ENCODE data around the gene RBSN.

DNA sequence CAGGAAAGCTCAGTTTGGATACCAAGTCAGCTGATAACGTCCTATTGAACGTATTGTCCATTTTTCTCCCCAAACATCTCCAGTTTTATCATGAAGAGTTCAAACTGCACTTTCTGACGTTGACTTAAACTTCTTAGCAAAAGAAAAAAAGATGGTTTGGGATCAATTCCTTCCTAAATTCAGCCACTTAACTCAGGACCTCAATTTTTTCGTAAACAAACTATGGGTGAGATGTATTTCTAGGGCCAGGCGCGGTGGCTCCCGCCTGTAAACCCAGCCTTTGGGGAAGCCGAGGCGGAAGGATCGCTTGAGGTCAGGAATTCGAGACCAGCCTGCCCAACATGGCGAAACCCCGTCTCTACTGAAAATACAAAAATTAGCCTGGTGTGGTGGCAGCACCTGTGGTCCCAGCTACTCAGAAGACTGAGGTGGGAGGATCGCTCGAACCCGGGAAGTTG lies 33.4 kb downstream of the RBSN start:
- TF ChIP-seq, protein P1, sequence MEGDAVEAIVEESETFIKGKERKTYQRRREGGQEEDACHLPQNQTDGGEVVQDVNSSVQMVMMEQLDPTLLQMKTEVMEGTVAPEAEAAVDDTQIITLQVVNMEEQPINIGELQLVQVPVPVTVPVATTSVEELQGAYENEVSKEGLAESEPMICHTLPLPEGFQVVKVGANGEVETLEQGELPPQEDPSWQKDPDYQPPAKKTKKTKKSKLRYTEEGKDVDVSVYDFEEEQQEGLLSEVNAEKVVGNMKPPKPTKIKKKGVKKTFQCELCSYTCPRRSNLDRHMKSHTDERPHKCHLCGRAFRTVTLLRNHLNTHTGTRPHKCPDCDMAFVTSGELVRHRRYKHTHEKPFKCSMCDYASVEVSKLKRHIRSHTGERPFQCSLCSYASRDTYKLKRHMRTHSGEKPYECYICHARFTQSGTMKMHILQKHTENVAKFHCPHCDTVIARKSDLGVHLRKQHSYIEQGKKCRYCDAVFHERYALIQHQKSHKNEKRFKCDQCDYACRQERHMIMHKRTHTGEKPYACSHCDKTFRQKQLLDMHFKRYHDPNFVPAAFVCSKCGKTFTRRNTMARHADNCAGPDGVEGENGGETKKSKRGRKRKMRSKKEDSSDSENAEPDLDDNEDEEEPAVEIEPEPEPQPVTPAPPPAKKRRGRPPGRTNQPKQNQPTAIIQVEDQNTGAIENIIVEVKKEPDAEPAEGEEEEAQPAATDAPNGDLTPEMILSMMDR (conservative IDR thresholded peaks at IDR 0.05) = no peak
- no peak for TF ChIP-seq ZFX (IDR thresholded peaks at IDR 0.05)
